ENCODE data around the gene MYO18B. TPM values are rescaled to one million over a fixed set of nuclear protein-coding genes. Genes with fewer than 3 reads are reported as not detected.

The MYO18B gene
- total RNA-seq, 1 donor from 2014 or later, result 1.9 TPM

DNA sequence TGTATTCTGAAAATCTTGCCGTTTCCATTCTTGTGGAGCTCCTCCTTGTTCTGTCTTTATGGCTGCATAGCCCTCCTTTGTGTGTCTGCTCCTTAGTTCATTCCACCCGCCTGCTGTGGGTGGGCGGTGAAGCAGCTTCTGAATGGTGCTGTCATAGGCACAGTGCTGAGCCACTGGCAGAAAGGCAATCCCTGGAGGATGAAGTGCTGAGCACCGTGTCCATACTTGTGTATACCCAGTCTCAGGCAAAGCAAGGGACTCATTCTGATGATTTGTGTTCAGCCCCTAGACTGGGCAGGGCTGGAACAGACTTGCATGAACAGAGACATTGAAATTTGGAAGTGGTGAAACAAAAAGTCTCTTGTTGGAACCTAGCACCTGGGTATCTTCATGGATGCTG, 134.9 kb downstream of the MYO18B start:
- H3K27ac Mint-ChIP-seq, result no peak overlapping the region
- peaks cover 8% of the 10 kb centered on the region for H3K27me3 Mint-ChIP-seq
- H3K4me3 Mint-ChIP-seq (ENCODE audit: low read depth), result no peak overlapping the region
- no peaks in the 10 kb centered on the region for H3K4me1 Mint-ChIP-seq (ENCODE audit: low read depth)
- no peaks in the 10 kb centered on the region for H3K9me3 Mint-ChIP-seq (ENCODE audit: low read depth)
- H3K36me3 Mint-ChIP-seq (ENCODE audit: insufficient read depth), result no peaks in the 10 kb centered on the region
- no peak for DNase-seq (ENCODE audit: low spot score, unreplicated experiment)
- TF ChIP-seq, protein P1, sequence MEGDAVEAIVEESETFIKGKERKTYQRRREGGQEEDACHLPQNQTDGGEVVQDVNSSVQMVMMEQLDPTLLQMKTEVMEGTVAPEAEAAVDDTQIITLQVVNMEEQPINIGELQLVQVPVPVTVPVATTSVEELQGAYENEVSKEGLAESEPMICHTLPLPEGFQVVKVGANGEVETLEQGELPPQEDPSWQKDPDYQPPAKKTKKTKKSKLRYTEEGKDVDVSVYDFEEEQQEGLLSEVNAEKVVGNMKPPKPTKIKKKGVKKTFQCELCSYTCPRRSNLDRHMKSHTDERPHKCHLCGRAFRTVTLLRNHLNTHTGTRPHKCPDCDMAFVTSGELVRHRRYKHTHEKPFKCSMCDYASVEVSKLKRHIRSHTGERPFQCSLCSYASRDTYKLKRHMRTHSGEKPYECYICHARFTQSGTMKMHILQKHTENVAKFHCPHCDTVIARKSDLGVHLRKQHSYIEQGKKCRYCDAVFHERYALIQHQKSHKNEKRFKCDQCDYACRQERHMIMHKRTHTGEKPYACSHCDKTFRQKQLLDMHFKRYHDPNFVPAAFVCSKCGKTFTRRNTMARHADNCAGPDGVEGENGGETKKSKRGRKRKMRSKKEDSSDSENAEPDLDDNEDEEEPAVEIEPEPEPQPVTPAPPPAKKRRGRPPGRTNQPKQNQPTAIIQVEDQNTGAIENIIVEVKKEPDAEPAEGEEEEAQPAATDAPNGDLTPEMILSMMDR (IDR thresholded peaks at IDR 0.05; ENCODE audit: unreplicated experiment), result no peak

DNA sequence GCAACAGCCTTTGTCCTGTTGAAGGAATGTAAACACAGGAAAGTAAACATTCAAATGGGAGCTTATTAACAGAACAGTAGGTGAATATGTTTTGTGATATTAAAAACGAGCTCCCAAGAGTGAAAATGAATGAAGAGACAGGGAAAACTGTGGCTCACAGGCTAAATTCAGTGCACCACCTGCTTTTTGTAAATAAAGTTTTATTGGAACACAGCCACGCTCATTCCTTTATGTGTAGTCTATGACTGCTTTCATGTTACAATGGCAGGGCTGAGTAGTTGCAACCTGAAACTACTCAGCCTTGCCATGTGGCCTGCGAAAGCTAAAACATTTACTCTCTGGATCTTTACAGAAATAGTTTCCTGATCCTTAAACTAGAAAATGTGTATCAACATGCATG, 136.9 kb downstream of the MYO18B start:
- Mint-ChIP-seq H3K4me1 (ENCODE audit: low read depth) (no peaks in the 10 kb centered on the region), H3K27me3 (peaks cover 13% of the 10 kb centered on the region), H3K36me3 (ENCODE audit: insufficient read depth) (no peaks in the 10 kb centered on the region), H3K4me3 (ENCODE audit: low read depth) (no peak overlapping the region), H3K27ac (no peak overlapping the region), H3K9me3 (ENCODE audit: low read depth) (no peaks in the 10 kb centered on the region)
- no peak for DNase-seq (ENCODE audit: low spot score, unreplicated experiment)
- TF ChIP-seq, protein P1 (IDR thresholded peaks at IDR 0.05; ENCODE audit: unreplicated experiment), result no peak

DNA sequence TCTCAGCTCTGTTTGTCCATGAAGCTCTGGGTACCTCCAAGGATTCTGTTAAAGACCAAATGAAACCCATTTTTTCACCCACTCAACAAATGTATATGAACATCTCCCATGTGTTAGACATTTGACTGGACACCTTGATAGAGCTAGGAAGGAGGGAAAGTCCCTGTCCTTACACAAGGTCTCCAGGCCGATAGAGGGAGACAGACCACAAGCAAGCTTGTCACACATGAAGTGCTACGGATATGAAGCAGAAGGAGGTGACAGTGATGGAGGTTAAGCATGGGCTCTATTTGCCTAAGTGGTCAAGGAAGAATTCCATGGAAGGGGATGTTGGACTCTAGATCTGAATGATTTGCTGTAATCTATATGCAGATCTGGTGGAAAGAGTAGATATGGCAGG, 138.5 kb downstream of the MYO18B start:
- Mint-ChIP-seq H3K27me3 (peaks cover 16% of the 10 kb centered on the region), H3K36me3 (ENCODE audit: insufficient read depth) (no peaks in the 10 kb centered on the region), H3K9me3 (ENCODE audit: low read depth) (no peaks in the 10 kb centered on the region), H3K4me1 (ENCODE audit: low read depth) (no peaks in the 10 kb centered on the region), H3K4me3 (ENCODE audit: low read depth) (no peak overlapping the region), H3K27ac (no peak overlapping the region)
- no peak for DNase-seq (ENCODE audit: low spot score, unreplicated experiment)
- TF ChIP-seq, protein P1 (IDR thresholded peaks at IDR 0.05; ENCODE audit: unreplicated experiment), result no peak

DNA sequence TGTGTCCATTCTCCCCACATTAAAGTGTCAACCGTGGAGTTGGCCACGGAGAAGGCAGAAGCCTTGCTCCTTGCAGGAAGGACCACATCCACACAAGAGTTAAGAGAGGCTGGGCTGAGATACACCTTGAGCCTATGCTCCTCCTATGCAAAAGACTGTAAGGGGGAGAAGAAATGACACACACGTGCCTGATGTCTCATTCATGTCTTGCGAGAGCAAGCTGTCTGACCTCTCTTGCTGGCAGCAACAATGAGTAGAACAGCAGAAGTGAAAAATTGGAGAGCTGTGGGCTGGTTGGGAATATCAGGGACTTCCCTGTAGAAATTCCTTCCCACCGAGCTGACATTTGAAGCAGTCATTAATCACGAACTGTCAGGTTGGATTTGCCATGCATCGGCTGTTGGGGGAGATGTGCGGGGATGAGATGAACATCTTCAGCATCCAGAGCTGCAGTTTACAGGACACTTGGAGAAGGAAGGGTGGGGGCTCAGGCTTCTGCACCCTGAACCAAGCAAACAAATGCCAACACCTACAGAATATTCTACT, 139.3 kb downstream of the MYO18B start:
- H3K27me3 Mint-ChIP-seq, result peaks cover 17% of the 10 kb centered on the region
- H3K27ac Mint-ChIP-seq, result no peak overlapping the region

DNA sequence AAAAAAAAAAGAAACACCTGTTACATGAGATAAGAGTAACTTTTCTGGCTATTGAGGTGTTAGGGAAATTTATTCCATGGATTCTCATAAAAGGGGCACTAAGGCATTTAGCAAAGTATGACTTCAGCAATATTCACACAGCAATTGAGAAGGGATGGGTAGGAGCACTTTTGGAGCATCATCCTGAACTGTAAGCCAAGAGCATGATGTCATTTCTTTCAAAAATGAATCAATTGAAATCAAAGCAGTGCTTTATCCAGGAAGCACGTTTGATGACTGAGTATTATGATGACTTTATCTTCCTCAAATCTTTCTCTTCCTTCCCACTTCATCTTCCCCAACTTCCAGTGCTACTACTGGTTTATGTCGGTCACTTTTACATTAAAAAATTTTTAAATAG, 140.4 kb downstream of the MYO18B start:
- no peak overlapping the region for H3K27ac Mint-ChIP-seq

More for the DNA sequence above, 139.3 kb downstream of the MYO18B start:
- no peak overlapping the region for H3K4me3 Mint-ChIP-seq (ENCODE audit: low read depth)
- H3K36me3 Mint-ChIP-seq (ENCODE audit: insufficient read depth), result no peaks in the 10 kb centered on the region
- no peak for DNase-seq (ENCODE audit: low spot score, unreplicated experiment)
- TF ChIP-seq, protein P1 (IDR thresholded peaks at IDR 0.05; ENCODE audit: unreplicated experiment), result no peak
- no peaks in the 10 kb centered on the region for H3K9me3 Mint-ChIP-seq (ENCODE audit: low read depth)
- no peaks in the 10 kb centered on the region for H3K4me1 Mint-ChIP-seq (ENCODE audit: low read depth)

More for the DNA sequence above, 140.4 kb downstream of the MYO18B start:
- Mint-ChIP-seq H3K9me3 (ENCODE audit: low read depth) (no peaks in the 10 kb centered on the region), H3K4me1 (ENCODE audit: low read depth) (no peaks in the 10 kb centered on the region), H3K27me3 (peaks cover 22% of the 10 kb centered on the region), H3K4me3 (ENCODE audit: low read depth) (no peak overlapping the region), H3K36me3 (ENCODE audit: insufficient read depth) (no peaks in the 10 kb centered on the region)
- TF ChIP-seq, protein P1 (IDR thresholded peaks at IDR 0.05; ENCODE audit: unreplicated experiment), result no peak
- DNase-seq (ENCODE audit: low spot score, unreplicated experiment), result no peak

Measured in progenitor cell of endocrine pancreas (in vitro differentiated cells).